ENCODE results near the gene NDFIP2.
A peak's percentile ranks its signal among the peaks of the same experiment; 100 is the strongest.

Gene NDFIP2

GRCh38 chr13:79475569-79475968 is 5.4 kb upstream of the NDFIP2 start:
- H2AFZ ChIP-seq (ENCODE audit: low read length), result no peak overlapping the region
- H3K36me3 ChIP-seq (ENCODE audit: insufficient read depth, low read length), result no peaks in the 10 kb centered on the region
- no peak overlapping the region for H3K9ac ChIP-seq (ENCODE audit: low read depth, low read length, poor library complexity, severe bottlenecking)
- H3K4me1 ChIP-seq (ENCODE audit: insufficient read depth, low read length, poor library complexity, severe bottlenecking), result no peaks in the 10 kb centered on the region
- no peaks in the 10 kb centered on the region for H3K27me3 ChIP-seq (ENCODE audit: insufficient read depth, low read length, poor library complexity, severe bottlenecking)
- no peak for TF ChIP-seq EZH2phosphoT487 (IDR thresholded peaks at IDR 0.05; ENCODE audit: borderline replicate concordance)
- TF ChIP-seq CTCF (conservative IDR thresholded peaks at IDR 0.05; ENCODE audit: low read length), result no peak
- no peaks in the 10 kb centered on the region for H3K79me2 ChIP-seq (ENCODE audit: insufficient read depth, low read length)
- no peak overlapping the region for H3K4me3 ChIP-seq (ENCODE audit: low read length, poor library complexity, severe bottlenecking)
- H3K9me3 ChIP-seq (ENCODE audit: insufficient read depth, low read depth, low read length), result no peaks in the 10 kb centered on the region
- H4K20me1 ChIP-seq (ENCODE audit: insufficient read depth, low read length, poor library complexity, severe bottlenecking), result no peaks in the 10 kb centered on the region
- no peak overlapping the region for H3K4me2 ChIP-seq (ENCODE audit: low read depth, low read length, poor library complexity, severe bottlenecking)
- no peaks in the 10 kb centered on the region for H3K9me2 ChIP-seq (replicated peaks; ENCODE audit: low read depth, low read length)
- H3F3A ChIP-seq (ENCODE audit: low read depth), result peaks cover 4% of the 10 kb centered on the region; the same call in 1 of the 2 replicates

- Histone ChIP-seq H4K20me1 (ENCODE audit: insufficient read depth, low read length, poor library complexity, severe bottlenecking) (no peaks in the 10 kb centered on the region), H3F3A (ENCODE audit: low read depth) (peaks cover 7% of the 10 kb centered on the region; the same call in 1 of the 2 replicates), H3K79me2 (ENCODE audit: insufficient read depth, low read length) (no peaks in the 10 kb centered on the region), H3K9me3 (ENCODE audit: insufficient read depth, low read depth, low read length) (no peaks in the 10 kb centered on the region), H3K4me1 (ENCODE audit: insufficient read depth, low read length, poor library complexity, severe bottlenecking) (no peaks in the 10 kb centered on the region), H3K4me2 (ENCODE audit: low read depth, low read length, poor library complexity, severe bottlenecking) (no peak overlapping the region), H2AFZ (ENCODE audit: low read length) (no peak overlapping the region), H3K9ac (ENCODE audit: low read depth, low read length, poor library complexity, severe bottlenecking) (no peak overlapping the region), H3K36me3 (ENCODE audit: insufficient read depth, low read length) (no peaks in the 10 kb centered on the region), H3K27me3 (ENCODE audit: insufficient read depth, low read length, poor library complexity, severe bottlenecking) (no peaks in the 10 kb centered on the region), H3K9me2 (replicated peaks; ENCODE audit: low read depth, low read length) (no peaks in the 10 kb centered on the region), H3K4me3 (ENCODE audit: low read length, poor library complexity, severe bottlenecking) (no peak overlapping the region)
- TF ChIP-seq CTCF (conservative IDR thresholded peaks at IDR 0.05; ENCODE audit: low read length) (peak; percentile 32), EZH2phosphoT487 (IDR thresholded peaks at IDR 0.05; ENCODE audit: borderline replicate concordance) (no peak)
Observed at GRCh38 chr13:79477968-79478367, 3.0 kb upstream of the NDFIP2 start.

GRCh38 chr13:79479882-79480281 is 1.1 kb upstream of the NDFIP2 start:
- no peak overlapping the region for H3K9ac ChIP-seq (ENCODE audit: low read depth, low read length, poor library complexity, severe bottlenecking)
- no peaks in the 10 kb centered on the region for H3K36me3 ChIP-seq (ENCODE audit: insufficient read depth, low read length)
- no peak overlapping the region for H3K4me2 ChIP-seq (ENCODE audit: low read depth, low read length, poor library complexity, severe bottlenecking)
- H3F3A ChIP-seq (ENCODE audit: low read depth), result peaks cover 7% of the 10 kb centered on the region; the same call in 1 of the 2 replicates
- H4K20me1 ChIP-seq (ENCODE audit: insufficient read depth, low read length, poor library complexity, severe bottlenecking), result no peaks in the 10 kb centered on the region
- H3K4me1 ChIP-seq (ENCODE audit: insufficient read depth, low read length, poor library complexity, severe bottlenecking), result no peaks in the 10 kb centered on the region
- TF ChIP-seq EZH2phosphoT487 (IDR thresholded peaks at IDR 0.05; ENCODE audit: borderline replicate concordance) (no peak), CTCF (conservative IDR thresholded peaks at IDR 0.05; ENCODE audit: low read length) (no peak)
- H3K4me3 ChIP-seq (ENCODE audit: low read length, poor library complexity, severe bottlenecking), result no peak overlapping the region
- H2AFZ ChIP-seq (ENCODE audit: low read length), result no peak overlapping the region
- H3K9me2 ChIP-seq (replicated peaks; ENCODE audit: low read depth, low read length), result no peaks in the 10 kb centered on the region
- H3K9me3 ChIP-seq (ENCODE audit: insufficient read depth, low read depth, low read length), result no peaks in the 10 kb centered on the region
- H3K27me3 ChIP-seq (ENCODE audit: insufficient read depth, low read length, poor library complexity, severe bottlenecking), result no peaks in the 10 kb centered on the region
- no peaks in the 10 kb centered on the region for H3K79me2 ChIP-seq (ENCODE audit: insufficient read depth, low read length)

All from Loucy (cell line).